GM19455 (cell line): ENCODE results near the gene RPL29.

Experiments used
- ATAC-seq: cut with Tn5 transposase; IDR thresholded peaks from one replicate; pipeline ENCODE4 v1.9.1; 2021; ENCODE audit not compliant: unreplicated experiment

RPL29 gene

GRCh38 chr3:52026041-52026440 lies 30.3 kb upstream of the RPL29 start:
- ATAC-seq: no peak

DNA sequence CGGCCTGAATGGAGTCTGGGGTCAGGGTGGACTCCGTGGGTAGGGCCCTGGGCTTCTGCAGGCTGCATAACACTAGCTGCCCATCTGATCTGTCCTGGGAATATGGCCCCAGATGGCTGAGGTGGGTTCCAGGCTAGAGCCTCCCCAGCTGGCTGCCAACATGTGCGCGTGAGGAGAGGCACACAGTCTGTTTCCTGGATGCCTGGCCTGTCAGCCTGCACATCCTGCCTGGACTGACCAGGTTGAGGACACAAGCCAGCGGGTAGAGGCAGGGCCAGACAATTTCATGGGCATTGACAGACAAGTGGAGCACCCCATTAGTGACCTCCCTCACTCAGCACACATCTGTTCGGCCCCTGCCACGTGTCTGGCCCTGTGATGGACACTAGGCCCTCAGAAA lies 29.8 kb upstream of the RPL29 start:
- no peak for ATAC-seq

- no peak for ATAC-seq
These were observed 29.2 kb upstream of the RPL29 start for GRCh38 chr3:52024765-52025452.

DNA sequence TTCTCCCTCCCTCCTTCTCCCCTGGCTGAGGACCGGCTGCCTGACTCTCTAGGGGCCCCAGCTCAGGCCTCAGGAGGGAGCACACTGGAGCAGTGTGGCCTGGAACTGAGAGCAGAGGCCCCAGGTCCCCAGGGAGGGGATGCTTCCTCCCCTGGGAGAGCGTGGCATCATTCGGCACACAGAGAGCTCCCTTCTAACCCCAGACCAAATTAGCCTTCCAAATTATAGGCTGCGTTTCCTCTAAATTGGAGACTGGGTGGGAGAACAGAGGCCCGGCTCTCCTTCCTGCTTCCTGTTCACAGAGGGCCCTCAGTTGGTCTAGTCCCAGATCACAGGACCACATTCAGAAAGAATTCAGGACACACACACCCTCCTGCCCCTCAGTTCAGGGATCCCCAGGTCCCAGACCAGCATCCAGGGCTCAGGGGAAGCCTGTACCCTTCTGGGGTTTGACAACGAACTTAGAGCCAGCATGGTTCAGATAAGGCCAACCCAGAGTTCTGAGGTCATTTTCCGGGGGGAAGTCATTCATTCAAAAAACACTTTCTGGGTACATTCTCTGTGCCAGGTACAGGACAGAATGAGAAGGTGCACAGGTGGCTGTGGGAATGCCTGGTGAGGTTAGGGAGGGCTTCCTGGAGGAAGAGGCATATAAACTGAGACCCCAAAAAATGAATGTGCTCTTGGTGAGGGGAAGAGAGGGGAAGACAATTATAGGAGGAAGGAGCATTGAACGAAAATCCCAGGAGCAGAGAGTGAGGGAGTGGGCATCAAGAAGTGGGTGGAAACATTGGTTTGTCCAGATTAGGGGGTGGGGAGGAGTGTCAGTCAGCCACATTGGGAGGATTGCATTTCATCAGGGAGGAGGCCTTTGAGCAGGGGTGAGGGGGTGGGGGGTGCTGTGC lies 28.4 kb upstream of the RPL29 start:
- no peak for ATAC-seq

GRCh38 chr3:52023101-52023770 lies 27.5 kb upstream of the RPL29 start:
- ATAC-seq: no peak

GRCh38 chr3:52022323-52023100 lies 26.8 kb upstream of the RPL29 start:
- no peak for ATAC-seq

DNA sequence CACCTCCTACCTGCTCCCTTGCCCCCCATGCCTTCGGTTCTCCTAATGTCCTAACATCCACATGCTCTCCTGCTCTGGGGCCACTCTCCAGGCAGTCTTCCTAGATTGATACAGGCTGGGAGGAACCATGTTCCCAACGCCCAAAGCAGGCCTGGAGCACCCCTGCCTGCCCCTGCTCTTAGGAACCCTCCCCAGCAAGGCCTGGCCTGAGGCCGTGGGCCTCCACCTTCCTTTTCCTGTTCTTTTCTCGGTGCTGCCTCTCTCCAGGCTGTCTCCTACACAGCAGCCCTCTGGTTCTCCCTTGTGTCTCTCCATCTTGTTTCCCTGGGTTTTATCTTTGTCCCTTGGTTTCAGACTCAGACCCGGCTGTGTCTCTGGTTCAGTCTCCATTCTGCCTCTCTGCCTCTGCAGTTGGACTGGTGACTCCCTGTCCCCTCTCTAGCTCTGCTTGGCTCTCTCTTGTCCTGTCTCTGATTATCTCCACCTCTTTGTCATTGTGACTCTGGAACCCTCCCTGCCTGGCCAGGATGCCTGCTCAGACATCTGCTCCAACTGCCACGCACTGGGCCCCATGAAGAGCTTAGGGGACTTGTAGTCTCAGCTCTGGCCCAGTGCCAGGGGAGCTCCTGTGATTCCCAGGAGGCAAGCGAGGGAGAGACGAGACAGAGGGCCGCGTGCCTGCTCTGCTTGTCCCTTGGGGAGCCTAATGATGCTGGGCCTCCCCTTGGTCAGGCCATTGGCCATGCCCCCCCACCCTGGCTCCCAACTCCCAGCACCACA lies 26.0 kb upstream of the RPL29 start:
- ATAC-seq: no peak

GRCh38 chr3:52020796-52021195 lies 25.1 kb upstream of the RPL29 start:
- no peak for ATAC-seq

DNA sequence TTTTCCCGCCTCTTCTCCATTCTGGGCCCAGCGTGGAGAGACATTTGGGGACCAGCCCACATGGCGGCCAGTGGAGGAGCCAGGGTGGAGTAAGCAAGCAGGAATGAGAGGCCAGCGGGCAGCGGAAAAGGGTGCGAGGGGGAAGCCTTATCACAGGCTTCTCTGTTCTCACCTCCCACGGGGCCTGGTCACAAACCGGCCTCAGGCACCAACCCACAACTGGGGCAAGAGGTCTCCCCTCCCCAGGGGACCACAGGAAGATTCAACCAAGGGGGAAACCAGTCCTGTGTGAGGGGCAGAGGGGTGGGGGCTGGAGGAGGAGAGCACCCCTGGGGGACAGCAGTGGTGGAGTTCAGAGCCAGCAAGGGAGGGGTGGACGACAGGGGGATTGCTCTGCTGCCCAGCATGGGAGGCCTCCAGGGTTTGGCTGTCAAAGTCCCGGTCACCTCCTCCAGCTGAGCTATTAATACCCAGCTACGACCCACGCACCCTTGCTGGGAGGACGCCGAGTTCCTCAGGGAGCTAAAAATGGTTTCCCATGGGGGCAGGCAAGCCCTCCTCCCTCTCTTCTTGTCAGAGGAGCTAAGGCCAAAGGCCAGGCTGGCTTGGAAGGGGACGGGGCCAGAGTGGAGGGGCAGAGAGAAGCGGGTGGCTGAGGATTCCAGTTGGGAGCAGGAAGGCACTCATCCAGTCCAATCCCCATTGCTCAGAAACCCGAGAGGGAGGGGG lies 23.8 kb upstream of the RPL29 start:
- ATAC-seq: no peak

DNA sequence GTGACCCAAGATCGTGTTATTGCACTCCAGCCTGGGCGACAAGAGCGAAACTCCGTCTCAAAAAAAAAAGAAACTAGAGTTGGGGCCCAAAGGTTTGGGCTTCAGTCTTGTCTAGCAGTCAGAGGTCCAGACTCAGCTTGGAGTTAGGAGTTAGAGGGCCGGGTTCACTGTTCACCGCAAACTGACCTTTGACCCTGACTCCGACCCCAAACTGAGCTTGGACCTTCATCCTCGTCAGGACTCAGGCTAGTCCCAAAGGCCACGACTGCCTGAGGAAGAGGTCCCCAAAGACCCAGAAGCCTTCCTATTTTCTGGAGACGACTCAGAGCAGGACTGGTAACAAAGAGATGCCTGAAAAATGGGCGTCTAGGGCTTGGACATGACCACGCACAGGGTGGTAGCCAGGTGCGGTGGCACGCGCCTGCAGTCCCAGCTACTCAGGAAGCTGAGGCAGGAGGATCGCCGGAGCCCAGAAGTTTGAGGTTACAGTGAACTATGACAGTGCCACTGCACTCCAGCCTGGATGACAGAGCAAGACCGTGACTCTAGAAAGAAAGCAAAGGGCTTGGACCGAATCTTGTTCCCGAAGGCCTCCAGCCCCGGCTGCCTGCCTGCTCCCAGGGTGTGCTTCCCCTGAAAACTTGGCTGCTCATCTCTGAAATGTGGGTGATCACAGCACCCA lies 22.8 kb upstream of the RPL29 start:
- no peak for ATAC-seq

DNA sequence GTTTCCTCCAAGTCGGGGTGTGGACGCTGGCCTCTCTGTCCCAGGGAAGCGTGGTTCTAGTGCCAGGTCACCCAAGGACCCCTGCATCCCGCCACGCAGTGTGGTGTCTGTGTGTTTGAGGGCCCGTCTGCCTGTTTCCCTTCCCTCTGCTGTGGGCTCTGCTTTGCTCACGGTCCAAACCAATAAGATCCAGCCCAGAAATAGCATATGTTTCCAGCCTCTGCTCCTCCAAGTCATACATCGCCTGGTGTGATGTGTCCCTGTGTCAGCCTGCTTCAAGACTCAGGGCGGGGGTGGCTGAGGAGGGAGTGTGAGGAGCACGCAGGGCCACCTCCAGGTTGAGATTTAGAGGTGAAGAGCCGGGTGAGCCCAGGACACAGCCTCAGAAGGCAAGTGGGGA lies 21.9 kb upstream of the RPL29 start:
- ATAC-seq: no peak

GRCh38 chr3:52015438-52016228 lies 19.9 kb upstream of the RPL29 start:
- ATAC-seq: no peak

DNA sequence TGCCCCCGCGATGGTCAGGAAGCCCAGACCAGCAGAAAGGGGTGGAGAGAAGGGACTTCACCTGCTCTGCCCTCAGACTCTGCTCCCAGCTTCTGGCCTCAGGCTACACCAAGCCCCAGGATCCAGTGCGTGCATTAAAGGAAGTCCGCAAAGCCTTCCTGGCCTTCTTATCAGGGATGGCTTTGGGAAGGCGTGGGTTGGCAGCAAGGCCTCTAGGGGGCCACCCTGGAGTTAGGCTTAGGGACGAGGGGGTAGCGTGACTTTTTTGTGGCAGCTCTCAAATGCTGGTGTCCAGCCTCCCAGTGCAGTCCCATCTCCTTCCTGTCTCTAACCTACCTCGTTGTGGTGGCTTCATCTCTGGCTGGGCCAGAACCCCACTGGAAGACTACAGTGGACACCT lies 18.9 kb upstream of the RPL29 start:
- ATAC-seq: no peak

DNA sequence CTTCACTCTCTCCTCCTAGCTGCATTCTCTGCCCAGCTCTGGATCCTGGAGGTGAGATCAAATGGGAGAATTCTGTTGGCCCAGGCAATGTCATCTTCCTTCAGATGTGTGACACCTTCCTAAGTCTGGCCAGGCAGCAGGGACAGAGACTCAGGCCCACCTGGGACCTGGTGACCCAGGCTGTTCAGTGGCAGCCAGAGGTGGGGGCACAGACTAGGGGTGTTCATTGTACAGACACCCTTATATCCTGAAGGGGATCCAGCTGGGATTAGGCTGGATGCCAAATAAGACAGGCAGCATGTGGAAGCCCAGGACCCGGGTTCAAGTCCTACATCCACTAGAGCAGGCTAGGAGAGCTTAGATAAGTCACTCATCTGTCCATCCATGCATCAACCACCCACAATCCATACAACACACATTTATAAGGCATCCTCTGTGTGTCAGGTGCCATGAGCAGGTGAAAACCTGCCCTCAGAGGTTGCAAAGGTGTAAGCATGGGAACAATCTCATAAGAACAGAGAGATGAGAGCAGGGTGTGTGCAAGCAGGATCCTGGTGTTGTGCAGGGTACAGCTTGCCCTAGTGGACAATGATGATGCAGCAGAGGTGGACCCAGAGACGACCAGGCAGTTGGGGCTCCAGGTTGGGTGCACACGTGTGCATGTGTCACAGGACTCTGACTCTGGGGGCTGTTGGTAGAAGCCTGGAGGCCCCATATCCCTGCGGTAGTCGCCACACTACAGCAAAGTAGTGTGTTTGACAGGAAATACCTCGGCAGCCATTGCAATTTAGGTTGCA lies 18.3 kb upstream of the RPL29 start:
- no peak for ATAC-seq

- ATAC-seq: no peak
These were observed 17.0 kb upstream of the RPL29 start for GRCh38 chr3:52012699-52013098.

- ATAC-seq: no peak
These were observed 14.7 kb upstream of the RPL29 start for GRCh38 chr3:52010431-52010830.

GRCh38 chr3:52007291-52007690 lies 11.6 kb upstream of the RPL29 start:
- ATAC-seq: no peak

GRCh38 chr3:52006820-52007133 lies 11.1 kb upstream of the RPL29 start:
- no peak for ATAC-seq
